H9 (cell line): ENCODE measurements around the gene GDPGP1. TPM values are rescaled to one million over a fixed set of nuclear protein-coding genes. Genes with fewer than 3 reads are reported as not detected.
A peak's percentile ranks its signal among the peaks of the same experiment; 100 is the strongest.

Source experiments
- DNase-seq: peaks from one replicate; pipeline ENCODE4 v3.0.0-alpha.2; 2017
- H2AFZ ChIP-seq: one replicate; pipeline ENCODE4 v1.6.1; 2013; ENCODE audit warnings: mild to moderate bottlenecking, low read length, control low read depth, moderate library complexity
- H2AK5ac ChIP-seq: 2 replicates; pipeline ENCODE4 v1.6.1; 2013; ENCODE audit warnings: low read length, control low read depth, mixed read lengths; ENCODE audit not compliant: insufficient read length
- H2BK120ac ChIP-seq: one replicate; pipeline ENCODE4 v1.6.1; 2013; ENCODE audit warnings: low read depth, mild to moderate bottlenecking, low read length, control low read depth, inconsistent platforms; ENCODE audit not compliant: poor library complexity, severe bottlenecking
- H2BK12ac ChIP-seq: 2 replicates; pipeline ENCODE4 v1.6.1; 2013; ENCODE audit warnings: low read length, control low read depth, mixed read lengths, low read depth; ENCODE audit not compliant: insufficient read length
- H2BK15ac ChIP-seq: 2 replicates; pipeline ENCODE4 v1.6.1; 2013; ENCODE audit warnings: low read depth, low read length, control low read depth
- H2BK20ac ChIP-seq: one replicate; pipeline ENCODE4 v1.6.1; 2013; ENCODE audit warnings: low read depth, mild to moderate bottlenecking, low read length, control low read depth, inconsistent platforms; ENCODE audit not compliant: poor library complexity, severe bottlenecking
- H2BK5ac ChIP-seq: 2 replicates; pipeline ENCODE4 v1.6.1; 2013; ENCODE audit warnings: low read length, control low read depth, mixed read lengths; ENCODE audit not compliant: insufficient read length
- H3K14ac ChIP-seq: 2 replicates; pipeline ENCODE4 v1.6.1; 2013; ENCODE audit warnings: low read length, control low read depth; ENCODE audit not compliant: insufficient read depth
- H3K18ac ChIP-seq: 2 replicates; pipeline ENCODE4 v1.6.1; 2013; ENCODE audit warnings: low read depth, mild to moderate bottlenecking, mixed read lengths, low read length, control low read depth; ENCODE audit not compliant: insufficient read length
- H3K23ac ChIP-seq: 2 replicates; pipeline ENCODE4 v1.6.1; 2013; ENCODE audit warnings: low read length, control low read depth, mixed read lengths, low read depth; ENCODE audit not compliant: insufficient read length
- H3K23me2 ChIP-seq: 2 replicates; pipeline ENCODE4 v1.6.1; 2013; ENCODE audit warnings: low read depth, mild to moderate bottlenecking, mixed read lengths, low read length, control low read depth; ENCODE audit not compliant: insufficient read length, poor library complexity, severe bottlenecking
- H3K27ac ChIP-seq: 2 replicates; pipeline ENCODE4 v1.5.1; 2013; ENCODE audit warnings: low read length, control low read depth, mixed read lengths, low read depth; ENCODE audit not compliant: insufficient read length
- H3K27me3 ChIP-seq: 2 replicates; pipeline ENCODE4 v1.6.1; 2013; ENCODE audit warnings: low read length, control low read depth, inconsistent platforms; ENCODE audit not compliant: insufficient read depth
- H3K4ac ChIP-seq: 2 replicates; pipeline ENCODE4 v1.6.1; 2013; ENCODE audit warnings: low read depth, mild to moderate bottlenecking, control low read depth, inconsistent platforms, low read length, moderate library complexity
- H3K4me1 ChIP-seq: 2 replicates; pipeline ENCODE4 v1.6.1; 2013; ENCODE audit warnings: low read length, control low read depth, inconsistent platforms; ENCODE audit not compliant: insufficient read depth
- H3K4me2 ChIP-seq: 2 replicates; pipeline ENCODE4 v1.6.1; 2013; ENCODE audit warnings: low read length, control low read depth, mixed read lengths; ENCODE audit not compliant: insufficient read length, insufficient read depth
- H3K56ac ChIP-seq: 2 replicates; pipeline ENCODE4 v1.6.1; 2013; ENCODE audit warnings: low read depth, mild to moderate bottlenecking, mixed read lengths, low read length, control low read depth; ENCODE audit not compliant: insufficient read length
- H3K79me1 ChIP-seq: 2 replicates; pipeline ENCODE4 v1.6.1; 2013; ENCODE audit warnings: low read depth, mild to moderate bottlenecking, moderate library complexity, low read length, control low read depth, inconsistent platforms; ENCODE audit not compliant: insufficient read depth, poor library complexity, severe bottlenecking
- H3K79me2 ChIP-seq: 2 replicates; pipeline ENCODE4 v1.6.1; 2013; ENCODE audit warnings: low read length, control low read depth, inconsistent platforms; ENCODE audit not compliant: insufficient read depth
- H3K9ac ChIP-seq: 2 replicates; pipeline ENCODE4 v1.6.1; 2013; ENCODE audit warnings: low read length, control low read depth, mixed read lengths; ENCODE audit not compliant: insufficient read length; ENCODE audit errors: extremely low read depth
- H3K9me3 ChIP-seq: one replicate; pipeline ENCODE4 v1.6.1; 2013; ENCODE audit warnings: low read depth, low read length, inconsistent platforms; ENCODE audit not compliant: control insufficient read depth
- H3T11ph ChIP-seq: one replicate; pipeline ENCODE4 v1.6.1; 2013; ENCODE audit warnings: mild to moderate bottlenecking, low read length, control low read depth, inconsistent platforms
- H4K20me1 ChIP-seq: one replicate; pipeline ENCODE4 v1.6.1; 2013; ENCODE audit not compliant: control insufficient read depth, insufficient read length, insufficient read depth
- H4K5ac ChIP-seq: 2 replicates; pipeline ENCODE4 v1.6.1; 2013; ENCODE audit warnings: low read depth, mild to moderate bottlenecking, mixed read lengths, low read length, control low read depth; ENCODE audit not compliant: insufficient read length
- H4K8ac ChIP-seq: replicated peaks from 2 replicates; pipeline ENCODE4 v1.6.1; 2013; ENCODE audit warnings: low read length, control low read depth, mixed read lengths, low read depth; ENCODE audit not compliant: insufficient read length
- H4K91ac ChIP-seq: 2 replicates; pipeline ENCODE4 v1.6.1; 2013; ENCODE audit warnings: low read depth, mild to moderate bottlenecking, moderate library complexity, mixed read lengths, low read length, control low read depth; ENCODE audit not compliant: insufficient read length
- H3K27ac Mint-ChIP-seq, 3 experiments: 2 replicates in 2 of 3; 3 replicates in 1 of 3; pipeline ENCODE4 v1.8.0; 2020 to 2021; ENCODE audit warnings: mixed read lengths in 3 of 3, mild to moderate bottlenecking in 1 of 3, moderate library complexity in 1 of 3
- H3K27me3 Mint-ChIP-seq: 2 replicates; pipeline ENCODE4 v1.8.0; 2021; ENCODE audit warnings: low read depth, mild to moderate bottlenecking, moderate library complexity, mixed read lengths
- H3K36me3 Mint-ChIP-seq, 3 experiments: 2 replicates in 2 of 3; 3 replicates in 1 of 3; pipeline ENCODE4 v1.8.0; 2020 to 2021; ENCODE audit warnings: low read depth in 3 of 3, mixed read lengths in 3 of 3; ENCODE audit not compliant: insufficient read depth in 1 of 3
- H3K4me1 Mint-ChIP-seq, 2 experiments: 2 replicates each; pipeline ENCODE4 v1.8.0; 2020; ENCODE audit warnings: mixed read lengths in 2 of 2
- H3K4me3 Mint-ChIP-seq, 2 experiments: 2 replicates in 1 of 2; 3 replicates in 1 of 2; pipeline ENCODE4 v1.8.0; 2020 to 2021; ENCODE audit warnings: mild to moderate bottlenecking in 2 of 2, mixed read lengths in 2 of 2, moderate library complexity in 1 of 2
- H3K9me3 Mint-ChIP-seq, 2 experiments: 2 replicates in 1 of 2; 3 replicates in 1 of 2; pipeline ENCODE4 v1.8.0; 2020; ENCODE audit warnings: mild to moderate bottlenecking in 2 of 2, mixed read lengths in 2 of 2, moderate library complexity in 1 of 2
- WGBS: extraction: QIAGEN DNeasy Blood & Tissue Kit; methylation state at CpG from one replicate; pipeline ENCODE4 v1.1.7; 2013; ENCODE audit warnings: missing lambda C conversion rate, low lambda C conversion rate, mixed read lengths; ENCODE audit not compliant: insufficient read length; ENCODE audit errors: extremely low coverage; 5-methylcytosine and 5-hydroxymethylcytosine counted together
- total RNA-seq: library from RNA; stranded (reverse); gene quantifications from 2 replicates; pipeline ENCODE4 v1.2.1, GENCODE V29; 2021
- TF ChIP-seq, protein P1 (sequence below): fragments of 200-600 bp; sonication (generic); conservative IDR thresholded peaks from 3 replicates; pipeline ENCODE4 v1.8.0; 2021; ENCODE audit warnings: antibody characterized with exemption, mild to moderate bottlenecking

The GDPGP1 gene
- total RNA-seq, 1 experiment from 2014 or later, result 6.7 TPM

DNA sequence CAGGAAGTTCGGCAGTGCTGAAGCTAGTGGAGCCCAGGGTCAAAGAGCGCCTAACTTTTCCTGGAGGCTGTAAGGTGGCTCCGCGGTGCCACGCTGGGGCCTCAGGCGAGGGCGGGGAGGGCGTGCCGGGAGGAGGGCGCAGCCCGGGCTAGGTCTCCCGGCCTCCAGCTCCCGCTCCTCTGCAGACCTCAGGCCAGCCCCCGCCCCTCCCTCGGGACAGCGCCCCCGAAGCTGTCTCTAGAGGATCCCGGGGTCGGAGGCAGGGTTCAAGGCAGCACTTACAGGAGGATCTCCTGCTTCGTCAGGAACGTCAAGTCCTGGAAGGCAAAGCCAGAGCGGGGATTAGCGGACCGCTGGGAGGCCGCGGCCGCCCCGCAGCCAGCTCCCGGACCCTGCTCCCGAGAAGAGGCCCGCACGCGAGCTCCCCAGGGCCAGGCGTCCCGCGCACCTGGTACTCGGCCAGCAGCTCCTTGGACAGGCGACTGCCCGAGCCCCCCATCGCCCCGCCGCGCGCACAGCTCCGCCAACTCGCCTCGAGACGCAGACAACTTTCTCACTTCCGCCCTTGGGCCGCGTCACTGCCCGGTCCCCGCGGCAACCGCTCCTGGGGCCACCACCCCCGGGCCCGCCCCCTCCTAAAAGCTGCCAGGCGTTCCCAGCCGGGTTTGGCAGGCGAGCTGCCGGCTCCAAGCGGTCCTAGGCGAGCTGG, 468 bp upstream of the GDPGP1 start, which contains the start of gene CIB1:
TSS of gene CIB1 (minus strand) at position 555 of the 709 bp plus-strand sequence. CDS start at position 499, 56 bp downstream.
- Histone ChIP-seq H3K56ac (no peak within 1 kb of the TSS), H2AK5ac (no peak within 1 kb of the TSS), H3K9me3 (no peaks in the 10 kb centered on the region), H3K23me2 (peaks cover 12% of the 10 kb centered on the region), H4K5ac (no peak within 1 kb of the TSS), H4K91ac (no peak within 1 kb of the TSS), H2BK20ac (no peak within 1 kb of the TSS), H3K79me2 (no peaks in the 10 kb centered on the region), H3K27me3 (no peaks in the 10 kb centered on the region), H3K4me1 (no peaks in the 10 kb centered on the region; the same call in 1 of the 2 replicates), H3K18ac (no peak within 1 kb of the TSS), H3K4ac (no peak within 1 kb of the TSS), H4K8ac (no peak within 1 kb of the TSS), H3K9ac (peak within 1 kb of the TSS; percentile 38), H2BK12ac (no peak within 1 kb of the TSS), H3T11ph (no peak within 1 kb of the TSS), H2AFZ (peak within 1 kb of the TSS; percentile 72), H3K4me2 (peak within 1 kb of the TSS; percentile 96), H3K23ac (no peak within 1 kb of the TSS), H3K79me1 (no peaks in the 10 kb centered on the region), H3K14ac (no peak within 1 kb of the TSS; the same call in 1 of the 2 replicates), H2BK15ac (no peak within 1 kb of the TSS), H2BK5ac (no peak within 1 kb of the TSS), H2BK120ac (no peak within 1 kb of the TSS), H3K27ac (no peak within 1 kb of the TSS), H4K20me1 (no peaks in the 10 kb centered on the region)
- peaks cover 15 to 16% of the 10 kb centered on the region in 2 experiments for H3K4me1 Mint-ChIP-seq
- H3K4me3 Mint-ChIP-seq, result peak within 1 kb of the TSS; percentile 76 to 81
- DNase-seq, result peak; percentile 97
- H3K27ac Mint-ChIP-seq, result peak within 1 kb of the TSS in 1 of 3 experiments; percentile 83; a peak in 1 of 7 replicates
- WGBS, result no CpG with 5 or more reads among the region's 63 CpGs
- peaks cover 17 to 32% (median 26%) of the 10 kb centered on the region in 3 experiments for H3K36me3 Mint-ChIP-seq
- H3K27me3 Mint-ChIP-seq, result peaks cover 1% of the 10 kb centered on the region; the same call in 1 of the 2 replicates
- TF ChIP-seq, protein P1, sequence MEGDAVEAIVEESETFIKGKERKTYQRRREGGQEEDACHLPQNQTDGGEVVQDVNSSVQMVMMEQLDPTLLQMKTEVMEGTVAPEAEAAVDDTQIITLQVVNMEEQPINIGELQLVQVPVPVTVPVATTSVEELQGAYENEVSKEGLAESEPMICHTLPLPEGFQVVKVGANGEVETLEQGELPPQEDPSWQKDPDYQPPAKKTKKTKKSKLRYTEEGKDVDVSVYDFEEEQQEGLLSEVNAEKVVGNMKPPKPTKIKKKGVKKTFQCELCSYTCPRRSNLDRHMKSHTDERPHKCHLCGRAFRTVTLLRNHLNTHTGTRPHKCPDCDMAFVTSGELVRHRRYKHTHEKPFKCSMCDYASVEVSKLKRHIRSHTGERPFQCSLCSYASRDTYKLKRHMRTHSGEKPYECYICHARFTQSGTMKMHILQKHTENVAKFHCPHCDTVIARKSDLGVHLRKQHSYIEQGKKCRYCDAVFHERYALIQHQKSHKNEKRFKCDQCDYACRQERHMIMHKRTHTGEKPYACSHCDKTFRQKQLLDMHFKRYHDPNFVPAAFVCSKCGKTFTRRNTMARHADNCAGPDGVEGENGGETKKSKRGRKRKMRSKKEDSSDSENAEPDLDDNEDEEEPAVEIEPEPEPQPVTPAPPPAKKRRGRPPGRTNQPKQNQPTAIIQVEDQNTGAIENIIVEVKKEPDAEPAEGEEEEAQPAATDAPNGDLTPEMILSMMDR, result no peak; the same call in 2 of the 3 replicates
- no peaks in the 10 kb centered on the region for H3K9me3 Mint-ChIP-seq
